ENCODE measurements around the gene NFAM1.

NFAM1 gene

GRCh38 chr22:42412744-42413333 is 19.4 kb downstream of the NFAM1 start:
- Histone ChIP-seq H3K27ac (no peak overlapping the region), H3K4me1 (no peaks in the 10 kb centered on the region), H3K9ac (no peak overlapping the region), H3K27me3 (ENCODE audit: control insufficient read depth, insufficient read depth, low read length) (no peaks in the 10 kb centered on the region), H3K4me2 (ENCODE audit: low read length) (no peak overlapping the region), H3K9me3 (ENCODE audit: control insufficient read depth, low read length) (no peaks in the 10 kb centered on the region), H2AFZ (no peak overlapping the region), H3K36me3 (ENCODE audit: control insufficient read depth, insufficient read depth, low read length) (no peaks in the 10 kb centered on the region), H3K4me3 (ENCODE audit: low read depth, low read length) (no peak overlapping the region), H3K79me2 (no peaks in the 10 kb centered on the region)
- no peak for TF ChIP-seq CTCF (IDR thresholded peaks at IDR 0.05)

GRCh38 chr22:42410708-42411107 is 21.5 kb downstream of the NFAM1 start:
- no peak overlapping the region for H3K4me2 ChIP-seq (ENCODE audit: low read length)

GRCh38 chr22:42408810-42409529 is 23.2 kb downstream of the NFAM1 start:
- Histone ChIP-seq H3K4me2 (ENCODE audit: low read length) (no peak overlapping the region), H3K4me3 (ENCODE audit: low read depth, low read length) (no peak overlapping the region), H3K79me2 (no peaks in the 10 kb centered on the region), H3K4me1 (no peaks in the 10 kb centered on the region), H3K27ac (no peak overlapping the region), H3K9ac (no peak overlapping the region), H3K27me3 (ENCODE audit: control insufficient read depth, insufficient read depth, low read length) (no peaks in the 10 kb centered on the region), H3K9me3 (ENCODE audit: control insufficient read depth, low read length) (no peaks in the 10 kb centered on the region), H3K36me3 (ENCODE audit: control insufficient read depth, insufficient read depth, low read length) (no peaks in the 10 kb centered on the region), H2AFZ (no peak overlapping the region)
- TF ChIP-seq CTCF (IDR thresholded peaks at IDR 0.05), result no peak

More at GRCh38 chr22:42410708-42411107, 21.5 kb downstream of the NFAM1 start:
- H3K4me1 ChIP-seq, result no peaks in the 10 kb centered on the region
- no peak overlapping the region for H2AFZ ChIP-seq
- no peak overlapping the region for H3K9ac ChIP-seq
- no peaks in the 10 kb centered on the region for H3K79me2 ChIP-seq
- no peaks in the 10 kb centered on the region for H3K36me3 ChIP-seq (ENCODE audit: control insufficient read depth, insufficient read depth, low read length)
- H3K27ac ChIP-seq, result no peak overlapping the region
- TF ChIP-seq CTCF (IDR thresholded peaks at IDR 0.05), result no peak
- no peak overlapping the region for H3K4me3 ChIP-seq (ENCODE audit: low read depth, low read length)
- H3K9me3 ChIP-seq (ENCODE audit: control insufficient read depth, low read length), result no peaks in the 10 kb centered on the region
- H3K27me3 ChIP-seq (ENCODE audit: control insufficient read depth, insufficient read depth, low read length), result no peaks in the 10 kb centered on the region

- no peaks in the 10 kb centered on the region for H3K79me2 ChIP-seq
- H3K4me1 ChIP-seq, result no peaks in the 10 kb centered on the region
- no peaks in the 10 kb centered on the region for H3K9me3 ChIP-seq (ENCODE audit: control insufficient read depth, low read length)
- H3K36me3 ChIP-seq (ENCODE audit: control insufficient read depth, insufficient read depth, low read length), result no peaks in the 10 kb centered on the region
- no peak for TF ChIP-seq CTCF (IDR thresholded peaks at IDR 0.05)
- H3K4me2 ChIP-seq (ENCODE audit: low read length), result no peak overlapping the region
- H3K9ac ChIP-seq, result no peak overlapping the region
- no peak overlapping the region for H3K27ac ChIP-seq
- H2AFZ ChIP-seq, result no peak overlapping the region
- no peak overlapping the region for H3K4me3 ChIP-seq (ENCODE audit: low read depth, low read length)
- H3K27me3 ChIP-seq (ENCODE audit: control insufficient read depth, insufficient read depth, low read length), result no peaks in the 10 kb centered on the region
Observed at GRCh38 chr22:42408276-42408675, 23.9 kb downstream of the NFAM1 start.

- no peak for TF ChIP-seq CTCF (IDR thresholded peaks at IDR 0.05)
- Histone ChIP-seq H3K4me2 (ENCODE audit: low read length) (no peak overlapping the region), H3K36me3 (ENCODE audit: control insufficient read depth, insufficient read depth, low read length) (no peaks in the 10 kb centered on the region), H3K9me3 (ENCODE audit: control insufficient read depth, low read length) (no peaks in the 10 kb centered on the region), H3K4me3 (ENCODE audit: low read depth, low read length) (no peak overlapping the region), H2AFZ (no peak overlapping the region), H3K27ac (no peak overlapping the region), H3K27me3 (ENCODE audit: control insufficient read depth, insufficient read depth, low read length) (no peaks in the 10 kb centered on the region), H3K4me1 (no peaks in the 10 kb centered on the region), H3K9ac (no peak overlapping the region), H3K79me2 (no peaks in the 10 kb centered on the region)
Observed at GRCh38 chr22:42404266-42404665, 27.9 kb downstream of the NFAM1 start.
